Cardiac muscle cell (in vitro differentiated cells and primary cell): Measurements from ENCODE around the gene KANK2. TPM values are rescaled to one million over a fixed set of nuclear protein-coding genes. Genes with fewer than 3 reads are reported as not detected.
"Not testable (repeated sequence)": the region's sequence is repeated elsewhere in the genome, so short reads cannot be mapped to it uniquely, and the experiment has no call there.

Source experiments
- DNase-seq, 2 donors: peaks; one replicate each; pipeline versions ENCODE4 v3.0.0 to v3.0.0-alpha.2; 2010 to 2017; ENCODE audit warnings: low read depth in 1 of 2, low spot score in 1 of 2
- H3K27ac ChIP-seq: fragments of 200-600 bp; sonication (generic); 2 replicates; pipeline ENCODE4 v1.5.1; 2016
- H3K27me3 ChIP-seq: fragments of 200-600 bp; sonication (generic); 2 replicates; pipeline ENCODE4 v1.6.0; 2016; ENCODE audit warnings: control low read depth
- H3K36me3 ChIP-seq: fragments of 200-600 bp; sonication (generic); 2 replicates; pipeline ENCODE4 v1.5.1; 2016; ENCODE audit warnings: control low read depth
- H3K4me1 ChIP-seq: fragments of 200-600 bp; sonication (generic); 2 replicates; pipeline ENCODE4 v1.8.1; 2017; ENCODE audit warnings: low read depth, mild to moderate bottlenecking, mixed run types
- H3K4me3 ChIP-seq: fragments of 200-600 bp; sonication (generic); 2 replicates; pipeline ENCODE4 v1.5.1; 2016; ENCODE audit warnings: mild to moderate bottlenecking
- H3K9me3 ChIP-seq: fragments of 200-600 bp; sonication (generic); 2 replicates; pipeline ENCODE4 v1.5.1; 2017; ENCODE audit warnings: low read depth, mild to moderate bottlenecking, control low read depth
- CTCF ChIP-seq: IDR thresholded peaks from 2 replicates; pipeline ENCODE4 v1.5.1; 2012; ENCODE audit warnings: low read depth, mild to moderate bottlenecking, low read length
- polyA plus RNA-seq: library from polyadenylated mRNA; unstranded; fragments of >200 nt; fragmentation: Nextera tagmentation; extraction: Ambion mirVana; gene quantifications from 2 replicates; pipeline ENCODE4 v1.2.1, GENCODE V29; 2016
- total RNA-seq: library from RNA; depleted of rRNA; stranded (reverse); fragments of >200 nt; gene quantifications from 2 replicates; pipeline ENCODE4 v1.2.3, GENCODE V29; 2016

The KANK2 gene
- total and polyA plus RNA-seq, 2 experiments from 2014 or later = 38.9 to 106 TPM

GRCh38 chr19:11190501-11190900 lies 6.8 kb downstream of the KANK2 start:
- TF ChIP-seq CTCF = no peak
- no peak for DNase-seq
- no peak overlapping the region for H3K4me3 ChIP-seq
- H3K27ac ChIP-seq = no peak overlapping the region
- peaks cover 3% of the 10 kb centered on the region for H3K36me3 ChIP-seq
- H3K4me1 ChIP-seq = no peaks in the 10 kb centered on the region
- H3K27me3 ChIP-seq = no peaks in the 10 kb centered on the region
- H3K9me3 ChIP-seq = no peaks in the 10 kb centered on the region

- H3K9me3 ChIP-seq = no peaks in the 10 kb centered on the region
- no peak for TF ChIP-seq CTCF
- H3K27me3 ChIP-seq = no peaks in the 10 kb centered on the region
- no peak for DNase-seq
- H3K4me3 ChIP-seq = no peak overlapping the region
- H3K4me1 ChIP-seq = no peaks in the 10 kb centered on the region
- H3K27ac ChIP-seq = no peak overlapping the region
- no peaks in the 10 kb centered on the region for H3K36me3 ChIP-seq
Measured at GRCh38 chr19:11187441-11187840, 9.9 kb downstream of the KANK2 start.

GRCh38 chr19:11182994-11183393 lies 14.4 kb downstream of the KANK2 start:
- Histone ChIP-seq H3K4me3 (no peak overlapping the region), H3K36me3 (no peaks in the 10 kb centered on the region), H3K27me3 (no peaks in the 10 kb centered on the region), H3K4me1 (no peaks in the 10 kb centered on the region), H3K9me3 (no peaks in the 10 kb centered on the region), H3K27ac (no peak overlapping the region)
- no peak for DNase-seq
- TF ChIP-seq CTCF = no peak

DNA sequence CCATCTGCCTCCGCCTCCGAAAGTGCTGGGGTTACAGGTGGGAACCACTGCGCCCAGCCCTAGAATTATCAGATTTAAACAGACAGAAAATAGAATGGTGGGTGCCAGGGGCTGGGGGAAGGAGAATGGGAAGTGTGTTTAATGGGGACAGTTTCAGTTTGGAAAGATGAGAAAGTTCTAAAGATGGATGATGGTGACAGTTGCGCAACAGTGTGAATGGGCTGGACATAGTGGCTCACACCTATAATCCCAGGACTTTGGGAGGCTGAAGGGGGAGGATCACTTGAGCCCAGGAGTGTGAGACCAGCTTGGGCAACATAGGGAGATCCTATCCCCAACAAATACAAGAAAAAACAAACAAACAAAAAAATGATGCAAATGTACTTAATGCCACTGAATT lies 15.9 kb downstream of the KANK2 start:
- DNase-seq = no peak
- no peaks in the 10 kb centered on the region for H3K27me3 ChIP-seq
- no peaks in the 10 kb centered on the region for H3K9me3 ChIP-seq
- no peaks in the 10 kb centered on the region for H3K36me3 ChIP-seq
- no peak overlapping the region for H3K4me3 ChIP-seq
- no peak overlapping the region for H3K27ac ChIP-seq
- H3K4me1 ChIP-seq = no peaks in the 10 kb centered on the region
- no peak for TF ChIP-seq CTCF

DNA sequence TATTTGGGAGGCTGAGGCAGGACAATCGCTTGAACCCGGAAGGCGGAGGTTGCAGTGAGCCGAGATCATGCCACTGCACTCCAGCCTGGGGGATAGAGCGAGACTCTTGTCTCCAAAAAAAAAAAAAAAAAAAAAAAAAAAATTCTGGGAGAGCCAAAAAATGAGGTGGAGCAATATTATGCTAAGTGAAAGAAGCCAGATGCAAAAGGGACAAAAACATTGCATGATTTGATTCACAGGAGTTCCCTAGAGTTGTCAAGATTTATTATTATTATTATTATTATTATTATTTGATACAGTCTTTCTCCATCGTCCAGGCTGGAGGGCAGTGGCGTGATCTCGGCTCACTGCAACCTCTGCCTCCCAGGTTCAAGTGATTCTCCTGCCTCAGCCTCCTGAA lies 16.4 kb downstream of the KANK2 start:
- H3K9me3 ChIP-seq = not testable (repeated sequence)

GRCh38 chr19:11180346-11180745 lies 17.0 kb downstream of the KANK2 start:
- Histone ChIP-seq H3K27ac (no peak overlapping the region), H3K36me3 (peaks cover 2% of the 10 kb centered on the region), H3K9me3 (no peaks in the 10 kb centered on the region), H3K27me3 (no peaks in the 10 kb centered on the region), H3K4me1 (no peaks in the 10 kb centered on the region), H3K4me3 (no peak overlapping the region)
- TF ChIP-seq CTCF = no peak
- no peak for DNase-seq

More for the DNA sequence above, 16.4 kb downstream of the KANK2 start:
- not testable (repeated sequence) for H3K27me3 ChIP-seq, H3K4me3 ChIP-seq, H3K36me3 ChIP-seq, H3K4me1 ChIP-seq, DNase-seq, H3K27ac ChIP-seq
